ENCODE measurements around the gene SLIT3. TPM values are rescaled to one million over a fixed set of nuclear protein-coding genes. Genes with fewer than 3 reads are reported as not detected.

The SLIT3 gene
- total RNA-seq, 1 donor from 2014 or later = 3.2 TPM

DNA sequence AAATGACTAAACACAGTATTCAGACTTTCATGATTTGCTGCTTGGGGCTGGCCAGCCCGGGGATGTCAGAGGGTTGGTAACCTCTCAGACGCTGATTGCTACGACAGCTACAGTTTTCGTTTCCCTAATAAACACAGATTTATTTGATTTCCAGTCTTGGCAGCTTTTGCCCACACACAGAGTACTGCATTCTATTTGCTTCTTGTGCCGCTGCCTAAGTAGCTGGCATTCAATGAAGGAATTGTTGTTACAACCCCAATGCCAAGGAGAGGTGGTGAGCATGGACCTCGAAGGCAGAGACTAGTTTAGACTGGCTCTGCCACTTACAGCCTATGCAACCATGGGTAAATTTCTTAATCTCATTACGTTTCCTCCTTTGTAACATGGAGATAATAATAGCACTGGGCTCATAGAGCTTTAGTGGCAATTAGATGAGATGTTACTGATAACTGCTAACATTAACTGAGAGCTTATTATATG is 474.7 kb downstream of the SLIT3 start:
- no peak overlapping the region for H3K4me3 Mint-ChIP-seq (ENCODE audit: unreplicated experiment)
- TF ChIP-seq, protein P1, sequence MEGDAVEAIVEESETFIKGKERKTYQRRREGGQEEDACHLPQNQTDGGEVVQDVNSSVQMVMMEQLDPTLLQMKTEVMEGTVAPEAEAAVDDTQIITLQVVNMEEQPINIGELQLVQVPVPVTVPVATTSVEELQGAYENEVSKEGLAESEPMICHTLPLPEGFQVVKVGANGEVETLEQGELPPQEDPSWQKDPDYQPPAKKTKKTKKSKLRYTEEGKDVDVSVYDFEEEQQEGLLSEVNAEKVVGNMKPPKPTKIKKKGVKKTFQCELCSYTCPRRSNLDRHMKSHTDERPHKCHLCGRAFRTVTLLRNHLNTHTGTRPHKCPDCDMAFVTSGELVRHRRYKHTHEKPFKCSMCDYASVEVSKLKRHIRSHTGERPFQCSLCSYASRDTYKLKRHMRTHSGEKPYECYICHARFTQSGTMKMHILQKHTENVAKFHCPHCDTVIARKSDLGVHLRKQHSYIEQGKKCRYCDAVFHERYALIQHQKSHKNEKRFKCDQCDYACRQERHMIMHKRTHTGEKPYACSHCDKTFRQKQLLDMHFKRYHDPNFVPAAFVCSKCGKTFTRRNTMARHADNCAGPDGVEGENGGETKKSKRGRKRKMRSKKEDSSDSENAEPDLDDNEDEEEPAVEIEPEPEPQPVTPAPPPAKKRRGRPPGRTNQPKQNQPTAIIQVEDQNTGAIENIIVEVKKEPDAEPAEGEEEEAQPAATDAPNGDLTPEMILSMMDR (IDR thresholded peaks at IDR 0.05; ENCODE audit: unreplicated experiment) = no peak
- H3K9me3 Mint-ChIP-seq (ENCODE audit: unreplicated experiment) = no peaks in the 10 kb centered on the region
- no peaks in the 10 kb centered on the region for H3K4me1 Mint-ChIP-seq (ENCODE audit: unreplicated experiment)
- DNase-seq (ENCODE audit: low spot score) = no peak
- no peak overlapping the region for H3K27ac Mint-ChIP-seq (ENCODE audit: unreplicated experiment)
- no peaks in the 10 kb centered on the region for H3K36me3 Mint-ChIP-seq (ENCODE audit: low read depth, unreplicated experiment)
- peaks cover 4% of the 10 kb centered on the region for H3K27me3 Mint-ChIP-seq (ENCODE audit: unreplicated experiment)

DNA sequence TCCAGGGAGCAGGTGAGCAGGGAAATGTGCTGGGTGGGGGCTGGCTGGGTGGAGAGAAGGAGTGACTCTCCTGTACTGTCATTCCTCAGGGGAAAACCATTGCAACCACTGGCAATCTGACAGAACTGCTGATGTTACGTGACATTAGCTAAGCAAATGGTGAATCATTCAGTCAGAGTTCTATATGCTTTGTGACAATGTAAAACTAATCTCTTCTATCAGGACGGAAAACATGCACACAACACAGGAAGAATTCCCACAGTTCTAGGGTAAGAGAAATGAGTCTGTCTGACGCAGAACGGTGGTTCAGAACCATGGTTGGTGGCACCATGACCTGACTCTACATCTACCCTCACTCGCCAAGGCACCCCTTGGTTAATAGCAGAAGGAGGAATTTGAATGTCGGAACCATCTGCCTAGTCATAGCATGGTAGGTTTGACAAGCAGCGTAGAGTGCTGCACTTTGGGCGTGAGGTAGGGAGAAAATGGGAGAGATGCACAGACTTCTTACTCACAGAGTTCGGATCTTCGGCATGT is 478.1 kb downstream of the SLIT3 start:
- no peak overlapping the region for H3K27ac Mint-ChIP-seq (ENCODE audit: unreplicated experiment)

DNA sequence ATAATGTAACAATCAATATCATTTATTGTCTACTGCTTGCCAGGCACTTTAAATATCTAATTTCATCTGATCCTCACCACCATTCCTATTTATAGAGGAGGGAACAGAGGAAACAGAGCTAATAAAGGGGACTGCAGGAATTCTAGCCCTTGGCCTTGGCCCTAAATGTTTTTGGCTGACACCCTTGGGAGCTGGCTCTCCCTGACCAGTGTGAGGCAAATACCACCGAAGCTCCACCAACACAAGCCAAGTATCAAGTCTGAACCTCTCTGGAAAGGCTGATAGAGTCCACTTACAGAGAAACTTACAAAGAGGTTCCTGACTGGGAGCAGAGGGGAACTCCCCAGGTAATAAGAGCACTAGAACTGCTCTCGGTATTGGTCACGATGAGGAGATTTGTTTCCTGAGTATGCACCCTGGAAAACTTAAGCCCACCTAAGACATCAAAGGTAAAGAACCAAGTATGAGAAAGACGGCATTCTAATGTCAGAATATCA is 478.6 kb downstream of the SLIT3 start:
- Mint-ChIP-seq H3K27me3 (ENCODE audit: unreplicated experiment) (peaks cover 6% of the 10 kb centered on the region), H3K4me3 (ENCODE audit: unreplicated experiment) (no peak overlapping the region), H3K36me3 (ENCODE audit: low read depth, unreplicated experiment) (no peaks in the 10 kb centered on the region), H3K4me1 (ENCODE audit: unreplicated experiment) (peaks cover 9% of the 10 kb centered on the region), H3K9me3 (ENCODE audit: unreplicated experiment) (no peaks in the 10 kb centered on the region), H3K27ac (ENCODE audit: unreplicated experiment) (no peak overlapping the region)
- no peak for DNase-seq (ENCODE audit: low spot score)
- TF ChIP-seq, protein P1 (IDR thresholded peaks at IDR 0.05; ENCODE audit: unreplicated experiment) = no peak

More for the DNA sequence above, 478.1 kb downstream of the SLIT3 start:
- H3K36me3 Mint-ChIP-seq (ENCODE audit: low read depth, unreplicated experiment) = no peaks in the 10 kb centered on the region
- peaks cover 8% of the 10 kb centered on the region for H3K4me1 Mint-ChIP-seq (ENCODE audit: unreplicated experiment)
- H3K9me3 Mint-ChIP-seq (ENCODE audit: unreplicated experiment) = no peaks in the 10 kb centered on the region
- DNase-seq (ENCODE audit: low spot score) = no peak
- H3K4me3 Mint-ChIP-seq (ENCODE audit: unreplicated experiment) = no peak overlapping the region
- H3K27me3 Mint-ChIP-seq (ENCODE audit: unreplicated experiment) = peaks cover 6% of the 10 kb centered on the region
- TF ChIP-seq, protein P1 (IDR thresholded peaks at IDR 0.05; ENCODE audit: unreplicated experiment) = no peak

DNA sequence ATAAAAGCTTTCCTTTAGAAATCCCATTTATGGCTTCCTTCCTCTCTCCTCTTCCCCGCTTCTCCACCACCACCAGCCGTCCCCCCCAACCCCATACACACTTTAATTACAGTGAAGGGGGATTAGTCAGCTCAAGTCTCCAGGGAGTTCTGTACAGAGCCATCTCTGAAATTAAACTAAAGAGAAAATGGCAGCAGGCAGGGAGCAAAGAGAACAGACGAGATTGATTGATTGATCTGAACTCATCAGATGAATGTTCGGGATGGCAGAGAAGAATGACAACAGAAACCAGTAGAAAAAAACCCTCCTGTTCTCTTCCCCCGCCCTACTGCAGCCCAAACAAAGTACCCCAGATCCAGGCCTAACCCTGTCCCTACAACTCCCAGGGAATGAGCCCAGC is 480.1 kb downstream of the SLIT3 start:
- no peaks in the 10 kb centered on the region for H3K9me3 Mint-ChIP-seq (ENCODE audit: unreplicated experiment)
- TF ChIP-seq, protein P1 (IDR thresholded peaks at IDR 0.05; ENCODE audit: unreplicated experiment) = no peak
- no peak overlapping the region for H3K4me3 Mint-ChIP-seq (ENCODE audit: unreplicated experiment)
- H3K4me1 Mint-ChIP-seq (ENCODE audit: unreplicated experiment) = peaks cover 9% of the 10 kb centered on the region
- DNase-seq (ENCODE audit: low spot score) = no peak
- H3K27ac Mint-ChIP-seq (ENCODE audit: unreplicated experiment) = no peak overlapping the region
- no peaks in the 10 kb centered on the region for H3K36me3 Mint-ChIP-seq (ENCODE audit: low read depth, unreplicated experiment)
- H3K27me3 Mint-ChIP-seq (ENCODE audit: unreplicated experiment) = peaks cover 6% of the 10 kb centered on the region

DNA sequence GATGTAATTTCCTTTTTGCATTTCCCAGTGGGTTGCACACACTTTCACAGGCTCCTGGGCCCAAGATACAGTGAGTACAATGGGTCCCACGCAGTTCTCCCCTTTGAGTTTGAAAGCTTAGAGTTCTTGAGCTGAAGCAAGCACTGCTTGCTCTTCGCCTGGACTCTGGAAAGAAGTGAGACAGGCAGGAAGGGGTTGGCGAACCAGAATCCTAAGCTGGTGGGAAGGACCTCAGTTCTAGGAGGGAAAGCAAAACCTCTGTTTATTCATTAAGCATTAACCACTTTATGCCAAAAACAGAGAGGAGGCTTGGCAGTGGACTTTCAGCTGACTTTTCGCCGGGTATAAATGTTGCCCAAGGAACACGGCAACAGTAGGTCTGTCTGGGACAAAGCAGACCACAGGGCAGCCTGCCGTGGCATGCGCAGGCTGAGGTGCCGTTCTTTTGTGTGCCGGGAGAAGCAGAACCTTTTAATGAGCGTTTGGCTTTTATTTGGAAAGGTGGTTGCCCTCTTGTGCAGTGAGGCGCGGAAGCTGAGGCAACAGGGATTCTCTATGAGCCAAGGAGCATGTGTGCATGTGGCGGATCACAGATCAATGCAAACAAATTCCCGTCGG is 481.8 kb downstream of the SLIT3 start:
- Mint-ChIP-seq H3K36me3 (ENCODE audit: low read depth, unreplicated experiment) (no peaks in the 10 kb centered on the region), H3K27me3 (ENCODE audit: unreplicated experiment) (peaks cover 5% of the 10 kb centered on the region), H3K4me1 (ENCODE audit: unreplicated experiment) (peaks cover 12% of the 10 kb centered on the region), H3K27ac (ENCODE audit: unreplicated experiment) (no peak overlapping the region), H3K9me3 (ENCODE audit: unreplicated experiment) (no peaks in the 10 kb centered on the region), H3K4me3 (ENCODE audit: unreplicated experiment) (no peak overlapping the region)
- TF ChIP-seq, protein P1 (IDR thresholded peaks at IDR 0.05; ENCODE audit: unreplicated experiment) = no peak
- DNase-seq (ENCODE audit: low spot score) = no peak
